ENCODE measurements around the gene TTC39A.

DNA sequence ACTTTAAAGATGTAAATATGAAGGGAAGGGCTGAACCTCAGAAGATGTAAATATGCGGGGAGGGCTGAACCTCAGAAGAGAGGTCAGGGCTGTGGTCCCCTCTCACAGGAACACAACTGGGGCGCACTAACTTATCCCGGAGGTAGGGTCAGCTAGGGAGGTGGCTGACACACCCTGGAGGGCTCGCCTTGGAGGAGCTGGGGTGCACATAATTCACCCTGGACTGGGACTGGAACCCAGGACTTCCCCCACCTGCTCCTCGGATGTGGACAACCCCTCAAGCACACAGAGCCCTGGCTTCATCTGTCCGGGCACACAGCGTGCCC, 13.9 kb upstream of the TTC39A start:
- TF ChIP-seq, protein P1, sequence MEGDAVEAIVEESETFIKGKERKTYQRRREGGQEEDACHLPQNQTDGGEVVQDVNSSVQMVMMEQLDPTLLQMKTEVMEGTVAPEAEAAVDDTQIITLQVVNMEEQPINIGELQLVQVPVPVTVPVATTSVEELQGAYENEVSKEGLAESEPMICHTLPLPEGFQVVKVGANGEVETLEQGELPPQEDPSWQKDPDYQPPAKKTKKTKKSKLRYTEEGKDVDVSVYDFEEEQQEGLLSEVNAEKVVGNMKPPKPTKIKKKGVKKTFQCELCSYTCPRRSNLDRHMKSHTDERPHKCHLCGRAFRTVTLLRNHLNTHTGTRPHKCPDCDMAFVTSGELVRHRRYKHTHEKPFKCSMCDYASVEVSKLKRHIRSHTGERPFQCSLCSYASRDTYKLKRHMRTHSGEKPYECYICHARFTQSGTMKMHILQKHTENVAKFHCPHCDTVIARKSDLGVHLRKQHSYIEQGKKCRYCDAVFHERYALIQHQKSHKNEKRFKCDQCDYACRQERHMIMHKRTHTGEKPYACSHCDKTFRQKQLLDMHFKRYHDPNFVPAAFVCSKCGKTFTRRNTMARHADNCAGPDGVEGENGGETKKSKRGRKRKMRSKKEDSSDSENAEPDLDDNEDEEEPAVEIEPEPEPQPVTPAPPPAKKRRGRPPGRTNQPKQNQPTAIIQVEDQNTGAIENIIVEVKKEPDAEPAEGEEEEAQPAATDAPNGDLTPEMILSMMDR (conservative IDR thresholded peaks at IDR 0.05; ENCODE audit: low read length) = no peak
- TF ChIP-seq EZH2phosphoT487 (IDR thresholded peaks at IDR 0.05; ENCODE audit: borderline replicate concordance) = no peak
